ENCODE data around the gene MRTFA.
"Not testable (repeated sequence)": the region's sequence is repeated elsewhere in the genome, so short reads cannot be mapped to it uniquely, and the experiment has no call there.

Gene MRTFA

DNA sequence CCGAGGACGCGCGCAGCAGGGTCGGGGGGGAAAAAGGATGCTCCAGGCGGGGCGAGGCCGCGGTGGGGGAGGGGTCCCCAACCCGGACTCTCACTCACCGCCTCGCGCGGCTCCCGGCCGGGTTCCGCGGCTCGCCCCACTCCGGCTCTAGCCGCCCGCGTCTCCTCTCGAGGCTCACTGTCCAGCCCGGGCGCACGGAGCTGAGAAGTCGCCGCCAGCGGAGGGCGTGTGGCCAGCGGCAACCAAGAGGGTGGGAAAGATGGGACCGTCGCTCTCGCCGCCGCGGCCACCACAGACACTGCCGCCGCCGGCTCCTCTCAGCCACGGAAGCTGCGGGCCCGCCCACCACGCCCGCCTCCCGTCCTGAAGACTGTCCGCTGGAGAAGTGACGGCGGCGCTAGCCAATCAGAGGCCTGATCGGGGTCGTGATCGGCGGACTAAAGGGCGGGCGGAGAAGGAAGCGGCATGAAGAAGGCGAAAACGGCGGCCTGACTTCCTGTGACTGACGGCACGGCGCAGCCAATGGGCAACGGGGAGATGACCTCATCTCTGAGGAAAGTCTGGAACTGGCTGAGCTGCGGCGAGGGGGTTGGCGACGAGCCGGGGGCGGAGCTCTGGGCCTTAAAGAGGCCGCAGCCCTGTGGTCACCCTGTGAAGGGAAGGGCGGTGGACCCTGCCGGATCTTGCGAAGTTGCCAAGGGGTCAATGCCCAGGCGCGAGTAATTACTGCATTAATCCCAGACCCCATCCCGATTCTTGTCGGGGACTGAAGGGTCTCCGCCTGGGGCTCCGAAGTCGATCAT is at the start of gene MRTFA:
Gene MRTFA (minus strand): TSS at position 340 of the 803 bp plus-strand sequence.
- DNase-seq = peak; percentile 99

GRCh38 chr22:40685406-40685805 is 48.9 kb upstream of the MRTFA start:
- no peak for DNase-seq

DNA sequence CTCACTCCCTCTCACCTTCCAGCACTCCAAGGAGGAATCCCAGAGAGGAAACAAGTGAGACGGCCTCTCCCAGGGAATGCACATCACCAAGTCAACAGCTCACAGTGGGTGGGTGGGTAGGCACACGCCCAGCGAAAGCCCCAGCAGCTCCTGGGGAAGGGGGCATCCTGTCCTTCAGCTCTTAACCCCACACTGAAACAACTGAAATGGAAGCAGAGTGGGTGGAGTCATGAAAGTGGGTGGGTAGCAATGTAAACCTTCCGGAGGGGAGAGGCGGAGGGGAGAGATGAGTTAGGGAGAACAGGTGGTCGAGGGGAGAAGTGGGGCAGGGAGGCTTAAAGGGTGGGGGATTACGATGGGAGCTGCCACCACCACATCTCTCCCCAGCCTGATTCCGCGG is 48.2 kb upstream of the MRTFA start:
- DNase-seq = no peak

- no peak for DNase-seq
Observed at GRCh38 chr22:40681451-40681850, 44.9 kb upstream of the MRTFA start.

- no peak for DNase-seq
Observed at GRCh38 chr22:40680819-40681183, 44.3 kb upstream of the MRTFA start.

GRCh38 chr22:40679964-40680818 is 43.7 kb upstream of the MRTFA start:
- DNase-seq = no peak

DNA sequence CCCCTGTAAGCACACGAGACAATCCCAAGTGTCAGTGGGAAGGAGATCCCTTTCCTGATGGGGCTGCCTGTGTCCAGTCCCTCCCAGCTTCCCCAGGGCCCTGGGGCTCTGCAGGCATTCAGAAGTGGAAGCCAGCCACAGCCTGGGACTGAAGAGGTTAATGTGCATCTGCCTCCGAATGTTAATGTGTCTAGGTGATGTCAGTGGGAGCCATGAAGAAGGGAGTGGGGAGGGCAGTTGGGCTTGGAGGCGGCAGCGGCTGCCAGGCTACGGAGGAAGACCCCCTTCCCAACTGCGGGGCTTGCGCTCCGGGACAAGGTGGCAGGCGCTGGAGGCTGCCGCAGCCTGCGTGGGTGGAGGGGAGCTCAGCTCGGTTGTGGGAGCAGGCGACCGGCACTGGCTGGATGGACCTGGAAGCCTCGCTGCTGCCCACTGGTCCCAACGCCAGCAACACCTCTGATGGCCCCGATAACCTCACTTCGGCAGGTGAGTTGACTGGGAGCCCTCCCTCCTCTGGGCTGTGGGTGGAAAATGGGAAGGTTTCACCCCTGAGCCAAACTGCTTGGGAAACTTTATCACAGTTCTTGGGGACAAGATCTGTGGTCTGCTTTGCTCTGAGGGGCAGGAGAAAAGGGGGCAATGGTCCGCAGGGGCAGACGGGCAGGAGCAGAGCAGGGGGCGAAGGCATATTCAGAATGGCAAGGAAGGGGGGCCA is 42.9 kb upstream of the MRTFA start, which contains the start of gene MCHR1:
Gene MCHR1 (plus strand): TSS at position 236 of the 715 bp plus-strand sequence. CDS start 169 bp downstream, at position 405.
- no peak for DNase-seq

DNA sequence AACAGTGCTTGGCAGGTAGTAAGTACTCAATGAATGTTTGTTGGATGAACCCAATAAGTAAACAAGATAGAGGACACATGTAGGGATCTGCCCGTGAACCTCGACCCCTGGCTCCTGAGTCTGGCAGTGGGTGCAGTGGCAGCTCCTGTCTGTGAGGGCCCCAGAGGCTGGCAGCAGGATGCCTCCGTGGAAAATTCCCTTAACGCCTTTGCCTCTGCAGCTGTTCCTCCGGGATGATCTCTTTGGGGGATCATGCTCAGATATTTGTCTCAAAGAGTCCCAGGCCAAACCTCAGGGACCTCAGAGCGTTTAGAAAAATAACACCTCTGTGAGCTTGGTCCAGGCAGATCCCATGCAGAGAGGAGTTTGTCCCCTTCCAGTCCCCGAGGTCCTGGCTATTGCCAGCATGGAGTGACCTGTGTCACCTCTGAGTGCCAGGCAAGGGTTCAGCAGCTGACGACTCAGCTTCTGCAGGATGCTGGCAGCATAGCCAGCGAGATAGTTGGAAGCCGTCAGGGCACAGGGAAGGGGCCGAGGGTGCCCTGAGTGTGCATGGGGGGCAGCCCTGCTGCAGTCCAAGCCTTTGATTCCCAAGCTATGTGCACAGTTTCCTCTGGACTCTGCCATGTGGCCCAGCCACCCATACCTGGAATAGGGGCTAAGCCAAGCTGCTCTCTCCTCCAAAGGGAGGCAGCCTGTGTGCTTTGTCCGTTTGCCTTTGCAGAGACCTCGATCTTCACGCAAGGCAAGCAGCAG is 42.2 kb upstream of the MRTFA start:
- DNase-seq = no peak

GRCh38 chr22:40676644-40677043 is 40.1 kb upstream of the MRTFA start:
- no peak for DNase-seq

- DNase-seq = not testable (repeated sequence)
Observed at GRCh38 chr22:40676166-40676565, 39.6 kb upstream of the MRTFA start.

- no peak for DNase-seq
Observed at GRCh38 chr22:40674274-40674673, 37.8 kb upstream of the MRTFA start.

- no peak for DNase-seq
Observed at GRCh38 chr22:40673017-40673416, 36.5 kb upstream of the MRTFA start.

GRCh38 chr22:40671796-40672360 is 35.4 kb upstream of the MRTFA start:
- DNase-seq = no peak

GRCh38 chr22:40671369-40671768 is 34.9 kb upstream of the MRTFA start:
- DNase-seq = no peak

DNA sequence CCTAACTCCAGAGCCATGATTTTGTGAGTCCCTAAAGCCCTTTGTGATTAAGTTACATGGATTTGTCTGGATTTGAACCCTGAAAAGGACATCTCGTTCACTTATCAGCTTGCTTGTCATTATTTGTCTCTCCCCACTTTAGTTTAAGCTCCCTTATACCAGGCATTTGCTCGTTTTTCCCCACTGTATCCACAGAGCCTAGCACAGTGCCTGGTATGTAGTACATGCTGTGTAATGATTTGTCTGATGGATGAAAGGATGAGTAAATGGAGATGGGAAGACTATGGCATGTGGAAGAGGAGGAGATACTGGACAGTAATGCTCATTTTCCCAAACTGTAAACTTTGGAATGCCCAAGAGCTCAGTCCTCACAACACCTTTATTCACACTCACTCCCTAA is 33.5 kb upstream of the MRTFA start:
- DNase-seq = no peak

GRCh38 chr22:40668611-40669411 is 32.3 kb upstream of the MRTFA start:
- no peak for DNase-seq

- peak; percentile 34 for DNase-seq
Observed at GRCh38 chr22:40666151-40666848, 29.8 kb upstream of the MRTFA start.

DNA sequence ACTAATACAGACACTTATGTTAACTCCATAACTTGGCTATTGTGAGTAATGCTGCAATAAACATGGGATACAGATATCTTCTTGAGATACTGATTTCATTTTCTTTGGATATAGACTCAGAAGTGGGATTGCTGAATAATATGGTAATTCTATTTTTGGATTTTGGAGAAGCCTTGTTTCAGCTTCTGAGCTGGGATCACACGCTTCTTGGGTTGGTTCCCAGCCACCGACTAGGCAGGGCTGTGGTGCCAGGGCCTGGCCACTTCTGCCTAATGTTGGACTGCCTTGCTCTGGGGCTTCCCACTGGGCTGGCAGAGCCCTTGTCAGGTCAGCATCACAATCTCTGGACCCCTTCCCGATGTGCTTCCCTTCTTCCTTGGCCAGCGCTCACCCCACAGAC is 28.8 kb upstream of the MRTFA start:
- no peak for DNase-seq

- no peak for DNase-seq
Observed at GRCh38 chr22:40661671-40662070, 25.2 kb upstream of the MRTFA start.

GRCh38 chr22:40660730-40661129 is 24.2 kb upstream of the MRTFA start:
- no peak for DNase-seq

GRCh38 chr22:40659166-40659565 is 22.6 kb upstream of the MRTFA start:
- DNase-seq = no peak
